Measurements from ENCODE around the gene MKNK2. TPM values are rescaled to one million over a fixed set of nuclear protein-coding genes. Genes with fewer than 3 reads are reported as not detected.

Gene MKNK2
- total and polyA plus RNA-seq, 2 of the 13 experiments (the other 11 are each of a cell fraction or from before 2014, with no cell fraction given): 44.9 to 112 TPM

DNA sequence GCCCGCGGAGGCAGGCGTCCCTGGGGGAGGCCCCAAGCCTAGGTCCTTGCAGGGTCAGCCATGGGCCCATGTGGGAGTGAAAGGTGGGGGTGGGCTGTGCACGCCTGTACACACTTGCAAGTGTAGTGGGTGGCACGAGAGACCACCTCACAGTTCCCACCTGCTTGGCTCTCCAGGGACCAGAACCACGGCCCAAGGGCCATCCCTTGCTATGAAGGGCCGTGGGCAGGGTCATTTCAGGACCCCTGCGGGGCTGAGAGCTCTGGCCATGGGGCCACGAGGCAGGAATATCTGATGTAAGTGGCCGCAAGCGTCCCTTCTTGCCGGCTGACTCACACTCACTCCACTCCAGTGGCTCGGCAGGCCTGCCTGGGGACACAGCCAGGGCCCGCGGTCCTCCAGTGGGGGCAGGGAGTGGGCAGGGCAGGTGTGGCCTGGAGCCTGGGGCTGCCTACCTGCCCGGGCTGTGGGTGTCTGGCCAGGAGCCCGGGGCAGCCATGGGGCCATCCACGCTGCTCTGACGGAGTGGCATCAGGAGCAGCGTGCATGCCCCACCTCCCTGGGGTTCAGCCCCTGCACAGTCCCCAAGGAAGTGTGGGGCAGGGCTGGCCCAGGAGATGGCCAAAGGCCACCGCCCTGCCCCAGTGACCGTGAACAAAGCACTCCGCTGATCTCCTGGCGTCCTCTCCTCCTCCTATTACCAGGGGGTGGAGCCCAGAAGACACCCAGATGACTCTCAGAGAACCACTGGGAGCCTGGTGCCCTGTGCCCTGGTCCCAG is 8.6 kb upstream of the MKNK2 start (continued):
- TF ChIP-seq, protein P1, sequence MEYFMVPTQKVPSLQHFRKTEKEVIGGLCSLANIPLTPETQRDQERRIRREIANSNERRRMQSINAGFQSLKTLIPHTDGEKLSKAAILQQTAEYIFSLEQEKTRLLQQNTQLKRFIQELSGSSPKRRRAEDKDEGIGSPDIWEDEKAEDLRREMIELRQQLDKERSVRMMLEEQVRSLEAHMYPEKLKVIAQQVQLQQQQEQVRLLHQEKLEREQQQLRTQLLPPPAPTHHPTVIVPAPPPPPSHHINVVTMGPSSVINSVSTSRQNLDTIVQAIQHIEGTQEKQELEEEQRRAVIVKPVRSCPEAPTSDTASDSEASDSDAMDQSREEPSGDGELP (IDR thresholded peaks at IDR 0.05; ENCODE audit: borderline replicate concordance, low read depth): peak; percentile 97
- TF ChIP-seq ZNF484 (CRISPR knock-in tag; IDR thresholded peaks at IDR 0.05; ENCODE audit: borderline replicate concordance, low read depth) (no peak), ZMYM3 (CRISPR knock-in tag; IDR thresholded peaks at IDR 0.05) (0 out of 2 replicates have a peak, but pooled peaks have one; percentile 27), KMT2B (CRISPR knock-in tag; IDR thresholded peaks at IDR 0.05) (peak; percentile 39; the same call in 1 of the 2 replicates), ZSCAN21 (CRISPR knock-in tag; IDR thresholded peaks at IDR 0.05; ENCODE audit: borderline replicate concordance) (peak; percentile 91), NR2F1 (CRISPR knock-in tag; IDR thresholded peaks at IDR 0.05) (peak in 1 of 2 experiments; percentile 26; a peak in 2 of 4 replicates), ZNF292 (CRISPR knock-in tag; IDR thresholded peaks at IDR 0.05; ENCODE audit: borderline replicate concordance, low read depth) (peak; percentile 43), NFIC (IDR thresholded peaks at IDR 0.05; ENCODE audit: low read length) (no peak), ZNF224 (CRISPR knock-in tag; IDR thresholded peaks at IDR 0.05) (no peak), AHR (CRISPR knock-in tag; IDR thresholded peaks at IDR 0.05) (0 out of 2 replicates have a peak, but pooled peaks have one; percentile 31)
- TF ChIP-seq, protein P2, sequence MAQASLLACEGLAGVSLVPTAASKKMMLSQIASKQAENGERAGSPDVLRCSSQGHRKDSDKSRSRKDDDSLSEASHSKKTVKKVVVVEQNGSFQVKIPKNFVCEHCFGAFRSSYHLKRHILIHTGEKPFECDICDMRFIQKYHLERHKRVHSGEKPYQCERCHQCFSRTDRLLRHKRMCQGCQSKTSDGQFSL (CRISPR knock-in tag; IDR thresholded peaks at IDR 0.05): no peak
- TF ChIP-seq, protein P3, sequence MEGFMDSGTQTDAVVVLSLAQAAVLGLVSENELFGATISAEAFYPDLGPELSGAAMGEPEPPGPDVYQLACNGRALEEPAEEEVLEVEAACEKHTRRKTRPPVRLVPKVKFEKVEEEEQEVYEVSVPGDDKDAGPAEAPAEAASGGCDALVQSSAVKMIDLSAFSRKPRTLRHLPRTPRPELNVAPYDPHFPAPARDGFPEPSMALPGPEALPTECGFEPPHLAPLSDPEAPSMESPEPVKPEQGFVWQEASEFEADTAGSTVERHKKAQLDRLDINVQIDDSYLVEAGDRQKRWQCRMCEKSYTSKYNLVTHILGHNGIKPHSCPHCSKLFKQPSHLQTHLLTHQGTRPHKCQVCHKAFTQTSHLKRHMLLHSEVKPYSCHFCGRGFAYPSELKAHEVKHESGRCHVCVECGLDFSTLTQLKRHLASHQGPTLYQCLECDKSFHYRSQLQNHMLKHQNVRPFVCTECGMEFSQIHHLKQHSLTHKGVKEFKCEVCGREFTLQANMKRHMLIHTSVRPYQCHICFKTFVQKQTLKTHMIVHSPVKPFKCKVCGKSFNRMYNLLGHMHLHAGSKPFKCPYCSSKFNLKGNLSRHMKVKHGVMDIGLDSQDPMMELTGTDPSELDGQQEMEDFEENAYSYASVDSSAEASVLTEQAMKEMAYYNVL (CRISPR knock-in tag; IDR thresholded peaks at IDR 0.05; ENCODE audit: borderline replicate concordance): peak; percentile 79; the same call in 1 of the 2 replicates
- TF ChIP-seq, protein P4, sequence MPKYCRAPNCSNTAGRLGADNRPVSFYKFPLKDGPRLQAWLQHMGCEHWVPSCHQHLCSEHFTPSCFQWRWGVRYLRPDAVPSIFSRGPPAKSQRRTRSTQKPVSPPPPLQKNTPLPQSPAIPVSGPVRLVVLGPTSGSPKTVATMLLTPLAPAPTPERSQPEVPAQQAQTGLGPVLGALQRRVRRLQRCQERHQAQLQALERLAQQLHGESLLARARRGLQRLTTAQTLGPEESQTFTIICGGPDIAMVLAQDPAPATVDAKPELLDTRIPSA (CRISPR knock-in tag; IDR thresholded peaks at IDR 0.05; ENCODE audit: borderline replicate concordance): no peak
- TF ChIP-seq, protein P5, sequence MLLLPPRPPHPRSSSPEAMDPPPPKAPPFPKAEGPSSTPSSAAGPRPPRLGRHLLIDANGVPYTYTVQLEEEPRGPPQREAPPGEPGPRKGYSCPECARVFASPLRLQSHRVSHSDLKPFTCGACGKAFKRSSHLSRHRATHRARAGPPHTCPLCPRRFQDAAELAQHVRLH (CRISPR knock-in tag; IDR thresholded peaks at IDR 0.05; ENCODE audit: borderline replicate concordance, low read depth): peak; percentile 57; the same call in 1 of the 2 replicates
- TF ChIP-seq, protein P6, sequence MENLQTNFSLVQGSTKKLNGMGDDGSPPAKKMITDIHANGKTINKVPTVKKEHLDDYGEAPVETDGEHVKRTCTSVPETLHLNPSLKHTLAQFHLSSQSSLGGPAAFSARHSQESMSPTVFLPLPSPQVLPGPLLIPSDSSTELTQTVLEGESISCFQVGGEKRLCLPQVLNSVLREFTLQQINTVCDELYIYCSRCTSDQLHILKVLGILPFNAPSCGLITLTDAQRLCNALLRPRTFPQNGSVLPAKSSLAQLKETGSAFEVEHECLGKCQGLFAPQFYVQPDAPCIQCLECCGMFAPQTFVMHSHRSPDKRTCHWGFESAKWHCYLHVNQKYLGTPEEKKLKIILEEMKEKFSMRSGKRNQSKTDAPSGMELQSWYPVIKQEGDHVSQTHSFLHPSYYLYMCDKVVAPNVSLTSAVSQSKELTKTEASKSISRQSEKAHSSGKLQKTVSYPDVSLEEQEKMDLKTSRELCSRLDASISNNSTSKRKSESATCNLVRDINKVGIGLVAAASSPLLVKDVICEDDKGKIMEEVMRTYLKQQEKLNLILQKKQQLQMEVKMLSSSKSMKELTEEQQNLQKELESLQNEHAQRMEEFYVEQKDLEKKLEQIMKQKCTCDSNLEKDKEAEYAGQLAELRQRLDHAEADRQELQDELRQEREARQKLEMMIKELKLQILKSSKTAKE (CRISPR knock-in tag; IDR thresholded peaks at IDR 0.05; ENCODE audit: borderline replicate concordance): peak; percentile 37; the same call in 1 of the 2 replicates
- TF ChIP-seq, protein P7, sequence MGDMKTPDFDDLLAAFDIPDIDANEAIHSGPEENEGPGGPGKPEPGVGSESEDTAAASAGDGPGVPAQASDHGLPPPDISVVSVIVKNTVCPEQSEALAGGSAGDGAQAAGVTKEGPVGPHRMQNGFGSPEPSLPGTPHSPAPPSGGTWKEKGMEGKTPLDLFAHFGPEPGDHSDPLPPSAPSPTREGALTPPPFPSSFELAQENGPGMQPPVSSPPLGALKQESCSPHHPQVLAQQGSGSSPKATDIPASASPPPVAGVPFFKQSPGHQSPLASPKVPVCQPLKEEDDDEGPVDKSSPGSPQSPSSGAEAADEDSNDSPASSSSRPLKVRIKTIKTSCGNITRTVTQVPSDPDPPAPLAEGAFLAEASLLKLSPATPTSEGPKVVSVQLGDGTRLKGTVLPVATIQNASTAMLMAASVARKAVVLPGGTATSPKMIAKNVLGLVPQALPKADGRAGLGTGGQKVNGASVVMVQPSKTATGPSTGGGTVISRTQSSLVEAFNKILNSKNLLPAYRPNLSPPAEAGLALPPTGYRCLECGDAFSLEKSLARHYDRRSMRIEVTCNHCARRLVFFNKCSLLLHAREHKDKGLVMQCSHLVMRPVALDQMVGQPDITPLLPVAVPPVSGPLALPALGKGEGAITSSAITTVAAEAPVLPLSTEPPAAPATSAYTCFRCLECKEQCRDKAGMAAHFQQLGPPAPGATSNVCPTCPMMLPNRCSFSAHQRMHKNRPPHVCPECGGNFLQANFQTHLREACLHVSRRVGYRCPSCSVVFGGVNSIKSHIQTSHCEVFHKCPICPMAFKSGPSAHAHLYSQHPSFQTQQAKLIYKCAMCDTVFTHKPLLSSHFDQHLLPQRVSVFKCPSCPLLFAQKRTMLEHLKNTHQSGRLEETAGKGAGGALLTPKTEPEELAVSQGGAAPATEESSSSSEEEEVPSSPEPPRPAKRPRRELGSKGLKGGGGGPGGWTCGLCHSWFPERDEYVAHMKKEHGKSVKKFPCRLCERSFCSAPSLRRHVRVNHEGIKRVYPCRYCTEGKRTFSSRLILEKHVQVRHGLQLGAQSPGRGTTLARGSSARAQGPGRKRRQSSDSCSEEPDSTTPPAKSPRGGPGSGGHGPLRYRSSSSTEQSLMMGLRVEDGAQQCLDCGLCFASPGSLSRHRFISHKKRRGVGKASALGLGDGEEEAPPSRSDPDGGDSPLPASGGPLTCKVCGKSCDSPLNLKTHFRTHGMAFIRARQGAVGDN (CRISPR knock-in tag; IDR thresholded peaks at IDR 0.05): peak; percentile 90

Measured in HepG2 (cell line).